Vagina (tissue), 2 donors: ENCODE results near the gene CRAMP1. TPM values are rescaled to one million over a fixed set of nuclear protein-coding genes. Genes with fewer than 3 reads are reported as not detected.

ENCODE experiments used
- DNase-seq, 2 donors: peaks; one replicate each; pipeline ENCODE4 v3.0.0-alpha.2; 2017; ENCODE audit errors: extremely low spot score in 2 of 2
- H3K27ac ChIP-seq: fragments of 200-600 bp; sonication (generic); one replicate; pipeline ENCODE4 v1.5.1; 2019
- H3K27me3 ChIP-seq: fragments of 200-600 bp; sonication (generic); one replicate; pipeline ENCODE4 v1.5.1; 2019
- H3K36me3 ChIP-seq, 2 donors: fragments of 200-600 bp; sonication (generic); one replicate each; pipeline ENCODE4 v1.5.1; 2017 to 2019
- H3K4me1 ChIP-seq: fragments of 200-600 bp; sonication (generic); one replicate; pipeline ENCODE4 v1.5.1; 2019
- H3K4me3 ChIP-seq, 2 donors: fragments of 200-600 bp; sonication (generic); 1 replicate in 1 of 2; 2 replicates in 1 of 2; pipeline ENCODE4 v1.5.1; 2016 to 2019
- H3K9me3 ChIP-seq: fragments of 200-600 bp; sonication (generic); one replicate; pipeline ENCODE4 v1.5.1; 2019
- CTCF ChIP-seq, 3 experiments: fragments of 450-650 bp in 2 of 3; fragments of 200-600 bp in 1 of 3; sonication (generic) in 1 of 3; IDR thresholded peaks; one replicate each; pipeline ENCODE4 v1.5.1; 2017 to 2019; ENCODE audit warnings: antibody characterized with exemption in 3 of 3, mild to moderate bottlenecking in 2 of 3, moderate library complexity in 2 of 3
- POLR2A ChIP-seq, 2 donors: fragments of 450-650 bp; IDR thresholded peaks; one replicate each; pipeline ENCODE4 v1.6.1; 2017; ENCODE audit warnings: antibody characterized with exemption in 2 of 2, mild to moderate bottlenecking in 2 of 2, moderate library complexity in 2 of 2
- POLR2AphosphoS5 ChIP-seq, 2 donors: sonication (generic); formaldehyde crosslinking; IDR thresholded peaks; one replicate each; pipeline ENCODE4 v1.9.0; 2017; ENCODE audit warnings: antibody characterized with exemption in 2 of 2, mild to moderate bottlenecking in 2 of 2, low read depth in 1 of 2; ENCODE audit not compliant: insufficient read depth in 1 of 2
- intact Hi-C: fragments of 100-400 bp; cut with DNase I; formaldehyde crosslinking; loops from one replicate; pipeline ENCODE4 v1.15.1; 2023
- total RNA-seq: library from RNA; depleted of rRNA; stranded (reverse); fragments of >200 nt; gene quantifications from one replicate; pipeline ENCODE4 v1.2.3, GENCODE V29; 2016

Gene CRAMP1
- total RNA-seq, 1 donor from 2014 or later, result 13.8 TPM

- Histone ChIP-seq H3K4me3 (no peak overlapping the region), H3K27me3 (no peaks in the 10 kb centered on the region), H3K36me3 (peaks cover 0 to 10% of the 10 kb centered on the region in 2 donors), H3K4me1 (no peaks in the 10 kb centered on the region), H3K9me3 (no peaks in the 10 kb centered on the region), H3K27ac (no peak overlapping the region)
- TF ChIP-seq POLR2AphosphoS5 (IDR thresholded peaks at IDR 0.05; ENCODE audit: insufficient read depth in 1 of 2, low read depth in 1 of 2) (no peak), POLR2A (IDR thresholded peaks at IDR 0.05) (no peak), CTCF (IDR thresholded peaks at IDR 0.05) (no peak)
- no peak for DNase-seq
- intact Hi-C loops, result no loop called here
Measured at GRCh38 chr16:1596516-1596915, 15.6 kb upstream of the CRAMP1 start.

GRCh38 chr16:1597154-1597553 lies 15.0 kb upstream of the CRAMP1 start:
- Histone ChIP-seq H3K27ac (no peak overlapping the region), H3K9me3 (no peaks in the 10 kb centered on the region), H3K27me3 (no peaks in the 10 kb centered on the region), H3K4me1 (no peaks in the 10 kb centered on the region), H3K36me3 (peaks cover 0 to 7% of the 10 kb centered on the region in 2 donors), H3K4me3 (no peak overlapping the region)
- TF ChIP-seq POLR2AphosphoS5 (IDR thresholded peaks at IDR 0.05; ENCODE audit: insufficient read depth in 1 of 2, low read depth in 1 of 2), result no peak
- TF ChIP-seq CTCF (IDR thresholded peaks at IDR 0.05), result no peak
- no peak for TF ChIP-seq POLR2A (IDR thresholded peaks at IDR 0.05)
- no peak for DNase-seq
- intact Hi-C loops, result no loop called here

GRCh38 chr16:1601031-1601430 lies 11.1 kb upstream of the CRAMP1 start:
- H3K9me3 ChIP-seq, result no peaks in the 10 kb centered on the region
- peaks cover 0 to 6% of the 10 kb centered on the region in 2 donors for H3K36me3 ChIP-seq
- intact Hi-C loops, result no loop called here
- no peak for TF ChIP-seq POLR2AphosphoS5 (IDR thresholded peaks at IDR 0.05; ENCODE audit: insufficient read depth in 1 of 2, low read depth in 1 of 2)
- H3K27me3 ChIP-seq, result no peaks in the 10 kb centered on the region
- no peak overlapping the region for H3K27ac ChIP-seq
- H3K4me1 ChIP-seq, result no peaks in the 10 kb centered on the region
- H3K4me3 ChIP-seq, result no peak overlapping the region
- no peak for DNase-seq

GRCh38 chr16:1601489-1601888 lies 10.7 kb upstream of the CRAMP1 start:
- no peak overlapping the region for H3K27ac ChIP-seq
- no peaks in the 10 kb centered on the region for H3K9me3 ChIP-seq
- H3K4me3 ChIP-seq, result no peak overlapping the region
- H3K36me3 ChIP-seq, result peaks cover 0 to 6% of the 10 kb centered on the region in 2 donors
- no peaks in the 10 kb centered on the region for H3K27me3 ChIP-seq
- intact Hi-C loops, result no loop called here
- H3K4me1 ChIP-seq, result no peaks in the 10 kb centered on the region
- no peak for DNase-seq
- TF ChIP-seq POLR2AphosphoS5 (IDR thresholded peaks at IDR 0.05; ENCODE audit: insufficient read depth in 1 of 2, low read depth in 1 of 2) (no peak), POLR2A (IDR thresholded peaks at IDR 0.05) (no peak), CTCF (IDR thresholded peaks at IDR 0.05) (no peak)

- no peaks in the 10 kb centered on the region for H3K27me3 ChIP-seq
- TF ChIP-seq CTCF (IDR thresholded peaks at IDR 0.05) (no peak), POLR2A (IDR thresholded peaks at IDR 0.05) (no peak), POLR2AphosphoS5 (IDR thresholded peaks at IDR 0.05; ENCODE audit: insufficient read depth in 1 of 2, low read depth in 1 of 2) (no peak)
- H3K4me3 ChIP-seq, result no peak overlapping the region
- no peak for DNase-seq
- peaks cover 0 to 6% of the 10 kb centered on the region in 2 donors for H3K36me3 ChIP-seq
- H3K4me1 ChIP-seq, result no peaks in the 10 kb centered on the region
- intact Hi-C loops, result no loop called here
- H3K27ac ChIP-seq, result no peak overlapping the region
- H3K9me3 ChIP-seq, result no peaks in the 10 kb centered on the region
Measured at GRCh38 chr16:1602285-1602684, 9.9 kb upstream of the CRAMP1 start.
